GM12891 (cell line): ENCODE results near the gene SERTAD1.

Source experiments
- POLR2A ChIP-seq: IDR thresholded peaks from 2 replicates; pipeline ENCODE4 v1.6.1; 2011; ENCODE audit warnings: low read depth, low read length, control low read depth
- POLR2AphosphoS5 ChIP-seq: IDR thresholded peaks from 2 replicates; pipeline ENCODE4 v1.6.1; 2011; ENCODE audit warnings: low read depth, low read length, control low read depth
- SPI1 ChIP-seq: IDR thresholded peaks from 2 replicates; pipeline ENCODE4 v1.6.1; 2011; ENCODE audit warnings: low read depth, low read length, control low read depth
- TAF1 ChIP-seq: IDR thresholded peaks from 2 replicates; pipeline ENCODE4 v1.6.1; 2011; ENCODE audit warnings: low read depth, low read length, control low read depth

GRCh38 chr19:40422748-40423566, 2.8 kb downstream of the SERTAD1 start:
- TF ChIP-seq POLR2A (no peak), POLR2AphosphoS5 (no peak), TAF1 (no peak), SPI1 (no peak)
